Measurements from ENCODE around the gene SMARCA5. TPM values are rescaled to one million over a fixed set of nuclear protein-coding genes. Genes with fewer than 3 reads are reported as not detected.

SMARCA5 gene
- polyA plus RNA-seq, 1 of the 3 experiments (the other 2 are of a cell fraction), result 7.5 TPM

DNA sequence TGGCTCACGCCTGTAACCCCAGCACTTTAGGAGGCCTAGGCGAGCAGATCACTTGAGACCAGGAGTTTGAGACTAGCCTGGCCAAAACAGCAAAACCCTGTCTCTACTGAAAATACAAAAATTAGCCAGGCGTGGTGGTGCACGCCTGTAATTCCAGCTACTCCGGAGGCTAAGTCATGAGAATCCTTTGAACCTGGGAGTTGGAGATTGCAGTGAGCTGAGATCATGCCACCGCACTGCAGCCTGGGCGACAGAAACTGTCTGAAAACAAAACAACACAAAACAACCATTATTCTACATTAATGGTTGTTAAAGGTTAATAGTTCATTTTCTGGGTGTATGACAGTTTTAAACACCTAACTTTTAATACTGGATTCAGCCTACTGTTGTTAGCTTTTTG is 1.6 kb upstream of the SMARCA5 start:
- Histone ChIP-seq H3K4me1 (ENCODE audit: control insufficient read depth in 1 of 2, insufficient read depth in 2 of 2, low read depth in 1 of 2, low read length in 1 of 2) (peaks cover 0 to 9% of the 10 kb centered on the region in 2 experiments; a peak in 2 of 4 replicates), H3K36me3 (replicated peaks in 1 of 2; ENCODE audit: control insufficient read depth in 1 of 2, insufficient read depth in 2 of 2, low read length in 1 of 2) (peaks cover 4 to 10% of the 10 kb centered on the region in 2 experiments), H3F3A (replicated peaks; ENCODE audit: insufficient read depth) (peaks cover 11% of the 10 kb centered on the region), H3K79me2 (ENCODE audit: insufficient read depth) (peaks cover 33% of the 10 kb centered on the region), H3K9ac (no peak overlapping the region), H2AFZ (ENCODE audit: low read depth) (no peak overlapping the region), H3K9me2 (no peaks in the 10 kb centered on the region), H3K27me3 (ENCODE audit: insufficient read depth) (no peaks in the 10 kb centered on the region), H3K27ac (ENCODE audit: low read depth in 2 of 2, low read length in 1 of 2) (no peak overlapping the region), H4K20me1 (ENCODE audit: insufficient read depth) (peaks cover 25% of the 10 kb centered on the region), H3K4me3 (ENCODE audit: low read depth in 2 of 2, low read length in 1 of 2) (no peak overlapping the region), H3K9me3 (no peaks in the 10 kb centered on the region), H3K4me2 (no peak overlapping the region)
- ChIA-PET POLR2A (no interaction called here), CTCF (no interaction called here)
- TF ChIP-seq GABPA (IDR thresholded peaks at IDR 0.05; ENCODE audit: low read depth) (no peak), GATA2 (CRISPR knock-in tag; IDR thresholded peaks at IDR 0.05) (no peak), JUND (IDR thresholded peaks at IDR 0.05) (no peak), RCOR1 (IDR thresholded peaks at IDR 0.05; ENCODE audit: low read length) (no peak), ELF1 (IDR thresholded peaks at IDR 0.05) (no peak), MEF2A (IDR thresholded peaks at IDR 0.05; ENCODE audit: borderline replicate concordance, low read depth) (no peak), FOSL2 (IDR thresholded peaks at IDR 0.05; ENCODE audit: borderline replicate concordance, low read depth) (no peak), SIN3A (IDR thresholded peaks at IDR 0.05; ENCODE audit: borderline replicate concordance, low read depth, low read length) (no peak), SMC3 (IDR thresholded peaks at IDR 0.05; ENCODE audit: low read depth, low read length) (no peak), FOXM1 (IDR thresholded peaks at IDR 0.05; ENCODE audit: low read depth) (no peak), NFIC (IDR thresholded peaks at IDR 0.05; ENCODE audit: borderline replicate concordance) (no peak), MXI1 (IDR thresholded peaks at IDR 0.05; ENCODE audit: low read depth, low read length) (no peak), RXRA (IDR thresholded peaks at IDR 0.05; ENCODE audit: borderline replicate concordance, low read depth) (no peak)
- TF ChIP-seq, protein P1, sequence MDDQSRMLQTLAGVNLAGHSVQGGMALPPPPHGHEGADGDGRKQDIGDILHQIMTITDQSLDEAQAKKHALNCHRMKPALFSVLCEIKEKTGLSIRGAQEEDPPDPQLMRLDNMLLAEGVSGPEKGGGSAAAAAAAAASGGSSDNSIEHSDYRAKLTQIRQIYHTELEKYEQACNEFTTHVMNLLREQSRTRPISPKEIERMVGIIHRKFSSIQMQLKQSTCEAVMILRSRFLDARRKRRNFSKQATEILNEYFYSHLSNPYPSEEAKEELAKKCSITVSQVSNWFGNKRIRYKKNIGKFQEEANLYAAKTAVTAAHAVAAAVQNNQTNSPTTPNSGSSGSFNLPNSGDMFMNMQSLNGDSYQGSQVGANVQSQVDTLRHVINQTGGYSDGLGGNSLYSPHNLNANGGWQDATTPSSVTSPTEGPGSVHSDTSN (IDR thresholded peaks at IDR 0.05), result no peak
- TF ChIP-seq, protein P2, sequence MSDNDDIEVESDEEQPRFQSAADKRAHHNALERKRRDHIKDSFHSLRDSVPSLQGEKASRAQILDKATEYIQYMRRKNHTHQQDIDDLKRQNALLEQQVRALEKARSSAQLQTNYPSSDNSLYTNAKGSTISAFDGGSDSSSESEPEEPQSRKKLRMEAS (IDR thresholded peaks at IDR 0.05; ENCODE audit: low read depth), result no peak
- TF ChIP-seq, protein P3, sequence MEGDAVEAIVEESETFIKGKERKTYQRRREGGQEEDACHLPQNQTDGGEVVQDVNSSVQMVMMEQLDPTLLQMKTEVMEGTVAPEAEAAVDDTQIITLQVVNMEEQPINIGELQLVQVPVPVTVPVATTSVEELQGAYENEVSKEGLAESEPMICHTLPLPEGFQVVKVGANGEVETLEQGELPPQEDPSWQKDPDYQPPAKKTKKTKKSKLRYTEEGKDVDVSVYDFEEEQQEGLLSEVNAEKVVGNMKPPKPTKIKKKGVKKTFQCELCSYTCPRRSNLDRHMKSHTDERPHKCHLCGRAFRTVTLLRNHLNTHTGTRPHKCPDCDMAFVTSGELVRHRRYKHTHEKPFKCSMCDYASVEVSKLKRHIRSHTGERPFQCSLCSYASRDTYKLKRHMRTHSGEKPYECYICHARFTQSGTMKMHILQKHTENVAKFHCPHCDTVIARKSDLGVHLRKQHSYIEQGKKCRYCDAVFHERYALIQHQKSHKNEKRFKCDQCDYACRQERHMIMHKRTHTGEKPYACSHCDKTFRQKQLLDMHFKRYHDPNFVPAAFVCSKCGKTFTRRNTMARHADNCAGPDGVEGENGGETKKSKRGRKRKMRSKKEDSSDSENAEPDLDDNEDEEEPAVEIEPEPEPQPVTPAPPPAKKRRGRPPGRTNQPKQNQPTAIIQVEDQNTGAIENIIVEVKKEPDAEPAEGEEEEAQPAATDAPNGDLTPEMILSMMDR (IDR thresholded peaks at IDR 0.05), result no peak
- DNase-seq, result no peak
- 82% methylated on average over 7 of the region's 7 CpGs for WGBS (ENCODE audit: low lambda C conversion rate)

DNA sequence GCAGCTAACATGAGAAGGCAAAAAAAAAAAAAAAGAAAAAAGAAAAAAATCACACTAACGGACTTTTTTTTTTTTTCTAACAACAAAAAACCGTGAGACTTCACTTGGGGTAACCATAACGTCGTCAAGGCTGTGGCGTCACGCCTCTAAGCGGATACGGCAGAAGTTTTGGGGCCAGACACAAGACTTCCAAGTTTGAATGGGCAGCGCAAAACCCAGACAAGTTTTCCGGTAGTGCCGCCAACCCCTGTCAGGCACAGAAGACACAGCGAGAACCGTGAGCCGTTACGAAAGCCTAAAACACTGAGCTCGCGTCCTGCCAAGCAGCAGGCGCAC is 556 bp upstream of the SMARCA5 start:
- Histone ChIP-seq H3K9me2 (no peaks in the 10 kb centered on the region), H3K79me2 (ENCODE audit: insufficient read depth) (peaks cover 43% of the 10 kb centered on the region), H3K27me3 (ENCODE audit: insufficient read depth) (no peaks in the 10 kb centered on the region), H3K36me3 (replicated peaks in 1 of 2; ENCODE audit: control insufficient read depth in 1 of 2, insufficient read depth in 2 of 2, low read length in 1 of 2) (peaks cover 14 to 21% of the 10 kb centered on the region in 2 experiments), H2AFZ (ENCODE audit: low read depth) (peak overlapping the region; percentile 83), H3F3A (replicated peaks; ENCODE audit: insufficient read depth) (peaks cover 11% of the 10 kb centered on the region), H4K20me1 (ENCODE audit: insufficient read depth) (peaks cover 35% of the 10 kb centered on the region), H3K4me2 (peak overlapping the region; percentile 84), H3K27ac (ENCODE audit: low read depth in 2 of 2, low read length in 1 of 2) (peak overlapping the region; percentile 95 to 96), H3K4me1 (ENCODE audit: control insufficient read depth in 1 of 2, insufficient read depth in 2 of 2, low read depth in 1 of 2, low read length in 1 of 2) (peaks cover 0 to 9% of the 10 kb centered on the region in 2 experiments; a peak in 2 of 4 replicates), H3K4me3 (ENCODE audit: low read depth in 2 of 2, low read length in 1 of 2) (peak overlapping the region; percentile 79 to 96), H3K9ac (peak overlapping the region; percentile 88), H3K9me3 (no peaks in the 10 kb centered on the region)
- WGBS (ENCODE audit: low lambda C conversion rate), result 0% methylated on average over 8 of the region's 18 CpGs
- TF ChIP-seq YY1 (IDR thresholded peaks at IDR 0.05; ENCODE audit: low read depth) (no peak), MXI1 (IDR thresholded peaks at IDR 0.05; ENCODE audit: low read depth, low read length) (peak; percentile 62), GABPA (IDR thresholded peaks at IDR 0.05; ENCODE audit: low read depth) (peak; percentile 33; the same call in 1 of the 2 replicates), NRF1 (IDR thresholded peaks at IDR 0.05; ENCODE audit: low read depth, low read length) (no peak)
- TF ChIP-seq, protein P1 (IDR thresholded peaks at IDR 0.05), result no peak
- ChIA-PET CTCF (interaction anchor here (0.6 kb wide), 1 partner anchor 131 kb away, joined by 3 read pairs; no protein-coding TSS in a partner anchor), POLR2A (interaction anchor here (1.0 kb wide), 1 partner anchor 13 kb away, joined by 3 read pairs; no protein-coding TSS in a partner anchor)
- DNase-seq, result no peak
